NB4 (cell line): ENCODE data around the gene SEC61B.

ENCODE experiments used
- DNase-seq: peaks from one replicate; pipeline ENCODE4 v3.0.0; 2010; ENCODE audit warnings: low read depth
- H3K4me3 ChIP-seq: one replicate; pipeline ENCODE4 v1.5.1; 2011; ENCODE audit warnings: mild to moderate bottlenecking, low read depth, low read length, moderate library complexity
- CTCF ChIP-seq: IDR thresholded peaks from one replicate; pipeline ENCODE4 v1.5.1; 2012; ENCODE audit warnings: low read depth, low read length
- MAX ChIP-seq: IDR thresholded peaks from 2 replicates; pipeline ENCODE4 v1.6.1; 2011; ENCODE audit warnings: low read depth, low read length
- MYC ChIP-seq: IDR thresholded peaks from 2 replicates; pipeline ENCODE4 v1.6.1; 2011; ENCODE audit warnings: low read depth, low read length
- POLR2A ChIP-seq: IDR thresholded peaks from 2 replicates; pipeline ENCODE4 v1.6.1; 2011; ENCODE audit warnings: mild to moderate bottlenecking; ENCODE audit not compliant: insufficient read length; ENCODE audit errors: extremely low read depth

SEC61B gene

GRCh38 chr9:99184110-99184474 lies 38.0 kb upstream of the SEC61B start:
- DNase-seq = no peak
- no peak overlapping the region for H3K4me3 ChIP-seq
- TF ChIP-seq POLR2A (no peak), MAX (no peak), CTCF (no peak), MYC (no peak)

- no peak overlapping the region for H3K4me3 ChIP-seq
- peak; percentile 82 for DNase-seq
- TF ChIP-seq CTCF (peak; percentile 93), MAX (no peak), POLR2A (no peak), MYC (no peak)
Measured at GRCh38 chr9:99184475-99185347, 37.4 kb upstream of the SEC61B start.

DNA sequence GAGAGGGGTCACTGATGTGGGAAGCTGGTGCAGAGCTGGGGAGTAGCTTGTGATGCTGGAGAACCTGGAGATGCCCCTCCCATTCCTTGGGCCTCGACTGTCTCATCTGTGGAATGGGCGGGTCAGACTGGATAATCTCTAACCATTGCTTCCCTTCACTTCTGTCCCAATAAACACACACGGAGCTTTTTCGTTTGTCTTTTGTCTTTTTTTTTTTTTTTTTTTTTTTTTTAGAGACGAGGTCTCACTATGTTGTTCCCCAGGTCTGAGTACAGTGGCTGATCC lies 36.8 kb upstream of the SEC61B start:
- TF ChIP-seq CTCF = no peak
- no peak for TF ChIP-seq MAX
- TF ChIP-seq MYC = no peak
- TF ChIP-seq POLR2A = no peak
- no peak for DNase-seq

GRCh38 chr9:99185934-99186333 lies 36.1 kb upstream of the SEC61B start:
- no peak for TF ChIP-seq MYC
- no peak for TF ChIP-seq CTCF
- TF ChIP-seq POLR2A = no peak
- no peak for TF ChIP-seq MAX
- H3K4me3 ChIP-seq = no peak overlapping the region
- no peak for DNase-seq

More for the DNA sequence above, 36.8 kb upstream of the SEC61B start:
- H3K4me3 ChIP-seq = no peak overlapping the region

DNA sequence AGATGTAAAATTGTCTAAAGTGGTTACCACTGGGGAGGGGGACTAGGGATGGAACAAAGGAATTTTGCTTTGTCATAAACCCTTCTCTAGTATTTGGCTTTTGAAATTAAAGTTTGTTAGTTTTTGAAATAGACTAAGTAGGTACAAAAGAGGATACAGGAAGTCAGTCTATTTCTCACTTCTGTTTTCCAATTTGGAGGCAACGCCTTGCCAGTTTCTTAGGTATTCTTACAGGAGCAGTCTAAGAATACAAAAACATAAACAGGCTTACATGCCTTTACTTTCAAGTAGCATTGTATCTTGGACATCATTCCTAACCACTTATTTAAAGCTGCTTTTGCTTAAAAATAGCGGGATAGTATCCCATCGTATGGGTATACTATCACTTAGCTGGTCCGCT lies 34.8 kb upstream of the SEC61B start:
- no peak for DNase-seq
- TF ChIP-seq POLR2A (no peak), MAX (no peak), CTCF (no peak), MYC (no peak)

More for the DNA sequence above, 34.8 kb upstream of the SEC61B start:
- H3K4me3 ChIP-seq = no peak overlapping the region
